Right cardiac atrium (tissue), 5 donors: ENCODE measurements around the gene CD320. TPM values are rescaled to one million over a fixed set of nuclear protein-coding genes. Genes with fewer than 3 reads are reported as not detected.
"Not testable (repeated sequence)": the region's sequence is repeated elsewhere in the genome, so short reads cannot be mapped to it uniquely, and the experiment has no call there.

ENCODE experiments used
- ATAC-seq, 2 donors: fragments of 200-7000 bp; cut with Tn5 transposase; one replicate each; pipeline versions ENCODE4 v1.8.0 to v1.9.1; 2020; ENCODE audit warnings: moderate library complexity in 2 of 2, mild to moderate bottlenecking in 1 of 2
- DNase-seq, 3 donors: peaks; one replicate each; pipeline ENCODE4 v3.0.0-alpha.2; 2020
- H3K27ac ChIP-seq: one replicate; pipeline ENCODE4 v1.5.1; 2013; ENCODE audit warnings: mild to moderate bottlenecking, low read length, control low read depth, moderate library complexity
- H3K27me3 ChIP-seq: one replicate; pipeline ENCODE4 v1.6.1; 2013; ENCODE audit not compliant: control insufficient read depth, insufficient read depth
- H3K4me1 ChIP-seq: one replicate; pipeline ENCODE4 v1.6.1; 2013; ENCODE audit warnings: low read length; ENCODE audit not compliant: control insufficient read depth, insufficient read depth
- H3K4me3 ChIP-seq: one replicate; pipeline ENCODE4 v1.5.1; 2013; ENCODE audit warnings: low read length, control low read depth
- H3K9me3 ChIP-seq: one replicate; pipeline ENCODE4 v1.6.1; 2013; ENCODE audit warnings: low read length; ENCODE audit not compliant: control insufficient read depth
- WGBS: extraction: QIAGEN DNeasy Blood & Tissue Kit; methylation state at CpG from one replicate; pipeline ENCODE4 v1.1.7; 2013; 5-methylcytosine and 5-hydroxymethylcytosine counted together
- intact Hi-C, 4 donors: fragments of 100-400 bp; cut with DNase I; formaldehyde crosslinking; loops; one replicate each; pipeline versions ENCODE4 v1.11.0 to v1.14.0; 2022 to 2023
- long read RNA-seq, 4 donors: library from polyadenylated mRNA; unstranded; transcript quantifications; one replicate each; pipeline ENCODE4 v2.0.0, GENCODE V29; 2020 to 2021
- polyA plus RNA-seq: library from polyadenylated mRNA; stranded (reverse); fragments of 200-250 nt; gene quantifications from one replicate; pipeline ENCODE4 v1.2.3, GENCODE V29; 2013
- total RNA-seq, 4 donors: library from RNA; stranded (reverse); fragmentation: NEBNext Ultra II Directional; extraction: Animal tissue kit (Norgen Biotek cat#: 25700); gene quantifications; one replicate each; pipeline ENCODE4 v1.2.1, GENCODE V29; 2021
- donor health status: healthy with polysubstance abuse.
- donor health status: DM: no; HTN: yes; CAD: no.
- donor health status: DM: no; HTN: no; CAD: no.
- donor health status: DM: no; HTN: yes; CAD: no; lungs with severe emphysema.
- donor health status: DM: yes; HTN: yes; CAD: no.

The CD320 gene
- total RNA-seq, result 10 to 100 TPM; 28.9 to 37.4 (median 32.6) TPM
- polyA plus RNA-seq, result 44.0 TPM
- long read RNA-seq, donor 1, transcript CD320-201 (5 exons, 1,250 nt), result major isoform, 102 of 114 reads
- long read RNA-seq, donor 1, partial matches to known transcripts, result 1 of 114 reads
- long read RNA-seq, donor 1, other reads (novel, unspliced or antisense), result 7 of 114 reads
- long read RNA-seq, donor 2, transcript CD320-201 (5 exons, 1,250 nt), result major isoform, 70 of 79 reads
- long read RNA-seq, donor 2, partial matches to known transcripts, result 1 of 79 reads
- long read RNA-seq, donor 2, other reads (novel, unspliced or antisense), result 8 of 79 reads
- long read RNA-seq, donor 3, transcript CD320-201 (5 exons, 1,250 nt), result major isoform, 184 of 188 reads
- long read RNA-seq, donor 3, partial matches to known transcripts, result 1 of 188 reads
- long read RNA-seq, donor 3, other reads (novel, unspliced or antisense), result 3 of 188 reads
- long read RNA-seq, donor 4, transcript CD320-201 (5 exons, 1,250 nt), result major isoform, 57 of 64 reads
- long read RNA-seq, donor 4, partial matches to known transcripts, result 2 of 64 reads
- long read RNA-seq, donor 4, other reads (novel, unspliced or antisense), result 5 of 64 reads

DNA sequence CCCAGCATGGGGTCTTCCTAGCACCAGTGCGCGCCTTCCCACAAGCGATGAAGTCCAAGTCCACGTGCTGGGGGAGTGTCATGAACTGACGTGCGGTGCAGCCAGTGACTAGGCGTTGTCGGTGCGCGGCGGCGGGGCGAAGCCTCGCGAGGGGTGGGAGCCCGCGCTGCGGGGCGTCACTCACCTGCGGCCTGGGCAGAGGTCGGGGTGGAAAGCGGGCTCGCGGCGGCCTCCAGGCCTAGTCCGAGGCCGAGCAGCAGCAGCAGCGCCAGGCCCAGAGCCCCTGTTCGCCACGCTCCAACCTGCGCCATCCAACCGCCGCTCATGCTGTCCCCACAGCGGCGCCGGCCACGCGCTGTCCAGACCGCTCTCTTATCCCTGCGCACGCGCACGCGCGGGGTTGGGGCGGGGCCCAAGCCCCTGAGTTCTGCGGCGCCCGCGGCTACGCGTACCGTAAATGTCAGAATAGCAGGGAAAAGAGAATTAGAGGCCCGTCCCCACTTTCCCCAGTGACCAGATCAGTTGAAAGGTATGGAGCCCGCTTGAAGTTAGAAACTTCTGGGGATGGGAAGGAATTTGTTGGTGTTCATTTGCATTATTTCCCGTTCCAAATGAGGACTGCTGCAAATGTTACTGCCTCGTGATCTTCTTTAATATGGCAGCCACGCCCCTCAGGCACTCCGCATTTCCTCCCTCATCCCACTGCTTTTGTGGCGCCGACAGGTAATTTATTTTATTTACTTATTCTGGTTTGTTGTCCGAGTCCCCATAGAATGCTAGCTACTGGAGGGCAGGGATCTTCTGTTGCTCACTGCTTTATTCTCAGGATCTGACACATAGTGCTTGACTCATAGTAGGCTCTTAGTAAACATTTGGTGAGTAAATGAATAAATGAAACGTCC is at the start of gene CD320:
Gene CD320, minus strand, starts transcription at position 394 of the 902 bp plus-strand sequence. Its CDS starts 68 bp downstream, at position 326.
- intact Hi-C loops, result no loop called here
- Histone ChIP-seq H3K27ac (peak within 1 kb of the TSS; percentile 25), H3K9me3 (no peaks in the 10 kb centered on the region), H3K27me3 (no peaks in the 10 kb centered on the region), H3K4me3 (peak within 1 kb of the TSS; percentile 47), H3K4me1 (peaks cover 2% of the 10 kb centered on the region)
- peak; percentile 95 to 96 for ATAC-seq
- peak; percentile 93 to 97 (median 97) for DNase-seq
- under 1% methylated on average over 63 of the region's 63 CpGs for WGBS

- ATAC-seq (no peak), DNase-seq (no peak)
- no peaks in the 10 kb centered on the region for H3K9me3 ChIP-seq
- no peak overlapping the region for H3K4me3 ChIP-seq
- 75% methylated on average over 4 of the region's 4 CpGs for WGBS
- H3K4me1 ChIP-seq, result peaks cover 7% of the 10 kb centered on the region
- no peaks in the 10 kb centered on the region for H3K27me3 ChIP-seq
- intact Hi-C loops, result loop anchor here in 1 of 4 donors (5.0 kb wide), 1 partner anchor 35 kb away; the partner anchor contains the start of gene RAB11B
- no peak overlapping the region for H3K27ac ChIP-seq
Observed at GRCh38 chr19:8357007-8357521, 48.9 kb upstream of the CD320 start.

- WGBS, result 69% methylated on average over 6 of the region's 6 CpGs
- Histone ChIP-seq H3K4me1 (peaks cover 7% of the 10 kb centered on the region), H3K4me3 (no peak overlapping the region), H3K27me3 (no peaks in the 10 kb centered on the region), H3K9me3 (no peaks in the 10 kb centered on the region), H3K27ac (no peak overlapping the region)
- intact Hi-C loops, result loop anchor here in 2 of 4 donors (2.0 to 5.0 kb wide), 2 partner anchors 36 to 43 kb away; partner anchors contain the start of gene RAB11B (in 1 of the 2)
- DNase-seq (peak in 1 of 3 donors; percentile 64), ATAC-seq (peak; percentile 48 to 89)
Observed at GRCh38 chr19:8355631-8356402, 47.7 kb upstream of the CD320 start.

DNA sequence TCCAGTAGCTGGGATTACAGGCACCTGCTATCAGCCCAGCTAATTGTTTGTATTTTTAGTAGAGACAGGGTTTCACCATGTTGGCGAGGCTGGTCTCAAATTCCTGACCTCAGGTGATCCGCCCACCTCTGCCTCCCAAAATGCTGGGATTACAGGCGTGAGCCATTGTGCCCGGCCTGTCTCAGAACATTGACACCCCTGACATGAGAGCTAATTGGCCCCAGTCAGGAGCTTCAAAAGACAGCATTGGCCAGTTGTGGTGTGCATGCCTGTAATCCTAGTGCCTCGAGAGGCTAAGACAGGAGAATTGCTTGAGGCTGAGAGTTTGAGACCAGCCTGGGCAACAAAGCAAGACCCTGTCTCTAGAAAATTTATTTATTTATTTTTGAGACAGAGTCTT is 44.7 kb upstream of the CD320 start:
- intact Hi-C loops, result loop anchor here in 3 of 4 donors (5.0 kb wide), 3 partner anchors 44 to 224 kb away; partner anchors contain the start of gene MYO1F (in 1 of the 3)
- not testable (repeated sequence) for ATAC-seq, H3K27me3 ChIP-seq, DNase-seq, H3K4me3 ChIP-seq, H3K27ac ChIP-seq, H3K4me1 ChIP-seq, H3K9me3 ChIP-seq
- 66% methylated on average over 5 of the region's 5 CpGs for WGBS

DNA sequence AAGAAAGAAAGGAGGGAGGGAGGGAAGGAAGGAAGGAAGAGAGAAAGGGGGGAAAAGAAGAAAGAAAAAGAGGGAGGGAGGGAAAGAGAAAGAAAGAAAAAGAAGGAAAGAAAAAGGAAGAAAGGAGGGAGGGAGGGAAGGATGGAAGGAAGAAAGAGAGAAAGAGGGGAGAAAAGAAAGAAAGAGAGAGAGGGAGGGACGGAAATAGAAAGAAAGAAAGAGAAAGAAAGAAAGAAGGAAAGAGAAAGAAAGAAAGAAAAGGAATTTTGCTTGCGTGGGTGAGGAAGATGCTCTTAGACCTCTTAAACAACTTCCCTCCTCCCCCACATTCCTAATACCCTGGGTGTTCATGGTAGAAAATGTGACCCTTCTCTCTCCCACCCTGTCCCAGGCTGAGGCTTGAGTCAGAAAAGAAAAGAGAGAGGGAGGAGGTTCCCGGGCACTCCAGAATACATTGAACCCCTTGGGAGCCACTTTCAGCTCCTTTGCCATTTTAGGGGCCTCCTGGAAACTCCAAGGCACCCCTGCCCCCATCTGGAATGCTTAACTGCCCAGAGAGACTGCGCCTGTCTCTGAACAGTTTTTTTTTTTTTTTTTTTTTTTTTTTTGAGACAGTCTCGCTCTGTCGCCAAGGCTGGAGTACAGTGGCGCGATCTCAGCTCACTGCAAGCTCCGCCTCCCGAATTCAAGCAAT is 44.1 kb upstream of the CD320 start:
- H3K4me1 ChIP-seq, result peaks cover 9% of the 10 kb centered on the region
- no peak overlapping the region for H3K4me3 ChIP-seq
- H3K9me3 ChIP-seq, result no peaks in the 10 kb centered on the region
- intact Hi-C loops, result loop anchor here in 3 of 4 donors (5.0 kb wide), 3 partner anchors 45 to 225 kb away; partner anchors contain the start of gene MYO1F (in 1 of the 3)
- WGBS, result 34% methylated on average over 10 of the region's 10 CpGs
- DNase-seq (peak in 2 of 3 donors; percentile 43 to 48), ATAC-seq (peak; percentile 7 to 28)
- no peaks in the 10 kb centered on the region for H3K27me3 ChIP-seq
- H3K27ac ChIP-seq, result no peak overlapping the region

DNA sequence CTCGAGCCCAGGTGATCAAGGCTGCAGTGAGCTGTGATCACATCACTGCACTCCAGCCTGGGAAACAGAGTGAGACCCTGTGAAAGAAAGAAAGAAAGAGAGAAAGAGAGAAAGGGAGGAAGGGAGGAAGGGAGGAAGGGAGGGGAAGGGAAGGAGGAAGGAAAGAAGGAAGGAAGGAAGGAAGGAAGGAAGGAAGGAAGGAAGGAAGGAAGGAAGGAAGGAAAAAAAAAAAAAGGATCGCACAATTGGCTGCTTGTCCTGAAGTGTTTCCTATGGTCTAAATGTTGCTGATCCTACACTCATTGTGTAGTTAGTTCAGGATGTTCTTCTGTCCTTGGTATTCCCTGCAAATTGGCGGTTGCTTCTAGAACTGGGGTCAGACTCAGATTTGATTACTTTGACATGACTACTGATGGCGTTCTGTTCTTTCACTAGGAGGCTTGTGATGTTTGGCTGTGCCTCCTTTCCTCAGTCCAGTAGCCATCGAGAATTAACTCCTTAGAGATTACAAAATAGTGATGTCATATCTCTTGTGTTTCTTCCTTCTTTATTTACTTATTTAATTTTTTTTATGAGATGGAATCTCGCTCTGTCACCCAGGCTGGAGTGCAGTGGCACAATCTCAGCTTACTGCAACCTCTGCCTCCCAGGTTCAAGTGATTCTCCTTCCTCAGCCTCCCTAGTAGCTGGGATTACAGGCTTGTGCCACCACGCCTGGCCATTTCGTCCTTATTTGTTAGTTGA is 41.6 kb upstream of the CD320 start:
- not testable (repeated sequence) for DNase-seq, H3K27ac ChIP-seq, H3K27me3 ChIP-seq, H3K4me1 ChIP-seq, H3K4me3 ChIP-seq, ATAC-seq, H3K9me3 ChIP-seq
- 57% methylated on average over 8 of the region's 8 CpGs for WGBS
- intact Hi-C loops, result loop anchor here in 3 of 4 donors (5.0 kb wide), 3 partner anchors 48 to 228 kb away; partner anchors contain the start of gene MYO1F (in 1 of the 3)

DNA sequence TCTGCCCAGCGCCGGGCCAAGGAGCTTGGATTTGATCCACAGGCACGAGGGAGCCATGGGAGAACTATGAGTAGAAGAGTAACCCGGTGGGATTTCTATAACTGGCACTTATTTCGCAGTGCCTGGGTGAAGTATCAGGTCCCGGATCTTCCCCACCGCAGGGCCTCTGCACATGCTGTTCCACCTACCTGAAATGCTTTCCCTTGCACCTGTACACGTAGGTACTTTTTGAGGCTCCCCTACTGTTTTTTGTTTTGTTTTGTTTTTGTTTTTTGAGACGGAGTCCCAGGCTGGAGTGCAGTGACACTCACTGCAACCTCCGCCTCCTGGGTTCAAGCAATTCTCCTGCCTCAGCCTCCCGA is 35.3 kb upstream of the CD320 start:
- ATAC-seq (no peak), DNase-seq (no peak)
- Histone ChIP-seq H3K27ac (no peak overlapping the region), H3K4me3 (no peak overlapping the region), H3K27me3 (no peaks in the 10 kb centered on the region), H3K4me1 (peaks cover 2% of the 10 kb centered on the region), H3K9me3 (no peaks in the 10 kb centered on the region)
- intact Hi-C loops, result no loop called here
- WGBS, result 41% methylated on average over 11 of the region's 11 CpGs

GRCh38 chr19:8342684-8343482 is 34.7 kb upstream of the CD320 start, which contains the start of gene KANK3:
Gene KANK3 (minus strand): TSS chr19:8343262. CDS start chr19:8337828, 5,434 bp downstream.
- intact Hi-C loops, result no loop called here
- Histone ChIP-seq H3K27ac (peak within 1 kb of the TSS; percentile 91), H3K9me3 (no peaks in the 10 kb centered on the region), H3K4me1 (no peaks in the 10 kb centered on the region), H3K4me3 (peak within 1 kb of the TSS; percentile 73), H3K27me3 (no peaks in the 10 kb centered on the region)
- peak; percentile 97 to 98 for ATAC-seq
- WGBS, result 5% methylated on average over 65 of the region's 65 CpGs
- peak; percentile 99 for DNase-seq
